ENCODE results near the gene MBOAT7.

GRCh38 chr19:54216869-54217268, 27.5 kb upstream of the MBOAT7 start:
- no peak for TF ChIP-seq CTCF (IDR thresholded peaks at IDR 0.05; ENCODE audit: low read length)
- TF ChIP-seq EZH2 (IDR thresholded peaks at IDR 0.05; ENCODE audit: borderline replicate concordance, low read length), result no peak
